ENCODE results near the gene GRB10. TPM values are rescaled to one million over a fixed set of nuclear protein-coding genes. Genes with fewer than 3 reads are reported as not detected.

GRB10 gene
- polyA plus RNA-seq, 2 of the 4 experiments (the other 2 are of a cell fraction): 23.2 to 37.0 TPM

- no peak for DNase-seq (ENCODE audit: low read depth in 1 of 2, low spot score in 1 of 2)
- CTCF ChIA-PET: no interaction called here
- Histone ChIP-seq H3K9me3 (no peaks in the 10 kb centered on the region), H3K4me1 (peaks cover 18% of the 10 kb centered on the region), H3K4me3 (no peak overlapping the region), H3K4me2 (no peak overlapping the region), H3K27ac (no peak overlapping the region)
- no peak for FAIRE-seq
- ATAC-seq: no peak
- POLR2A ChIA-PET: no interaction called here
- TF ChIP-seq FOSL2 (IDR thresholded peaks at IDR 0.05): no peak
- no peak for TF ChIP-seq FOSL2 (CRISPR knock-in tag; IDR thresholded peaks at IDR 0.05)
- no peak for TF ChIP-seq CEBPB (IDR thresholded peaks at IDR 0.05)
- TF ChIP-seq RAD21 (conservative IDR thresholded peaks at IDR 0.05 in 1 of 2, IDR thresholded peaks at IDR 0.05 in 1 of 2): no peak
- TF ChIP-seq, protein P1, sequence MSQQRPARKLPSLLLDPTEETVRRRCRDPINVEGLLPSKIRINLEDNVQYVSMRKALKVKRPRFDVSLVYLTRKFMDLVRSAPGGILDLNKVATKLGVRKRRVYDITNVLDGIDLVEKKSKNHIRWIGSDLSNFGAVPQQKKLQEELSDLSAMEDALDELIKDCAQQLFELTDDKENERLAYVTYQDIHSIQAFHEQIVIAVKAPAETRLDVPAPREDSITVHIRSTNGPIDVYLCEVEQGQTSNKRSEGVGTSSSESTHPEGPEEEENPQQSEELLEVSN (IDR thresholded peaks at IDR 0.05; ENCODE audit: borderline replicate concordance, low read depth): no peak
- WGBS (ENCODE audit: missing lambda C conversion rate): 48% methylated on average over 6 of the region's 6 CpGs
These were observed 214.9 kb downstream of the GRB10 start for GRCh38 chr7:50567715-50568261.

- H3K9me3 ChIP-seq: no peaks in the 10 kb centered on the region
- ChIA-PET CTCF (interaction anchor here (0.6 to 1.3 kb wide), 2 partner anchors 15 to 148 kb away, joined by 3 read pairs; no protein-coding TSS in a partner anchor), POLR2A (no interaction called here)
- FAIRE-seq (no peak), DNase-seq (ENCODE audit: low read depth in 1 of 2, low spot score in 1 of 2) (no peak), ATAC-seq (peak in 1 of 2 experiments; percentile 15; a peak in 2 of 6 replicates)
- WGBS (ENCODE audit: missing lambda C conversion rate): 91% methylated on average over 5 of the region's 5 CpGs
- H3K4me1 ChIP-seq: peaks cover 18% of the 10 kb centered on the region
- no peak overlapping the region for H3K4me3 ChIP-seq
- peak overlapping the region; percentile 64; the same call in 2 of the 3 replicates for H3K4me2 ChIP-seq
- H3K27ac ChIP-seq: peak overlapping the region; percentile 32 to 70; a peak in 4 of 6 replicates
- TF ChIP-seq RCOR1 (IDR thresholded peaks at IDR 0.05; ENCODE audit: low read depth, low read length) (no peak), KDM5A (IDR thresholded peaks at IDR 0.05) (no peak), REST (IDR thresholded peaks at IDR 0.05) (no peak), EHF (CRISPR knock-in tag; IDR thresholded peaks at IDR 0.05) (no peak), RARB (CRISPR knock-in tag; IDR thresholded peaks at IDR 0.05) (no peak), HOXA7 (CRISPR knock-in tag; IDR thresholded peaks at IDR 0.05) (no peak), PHF8 (IDR thresholded peaks at IDR 0.05; ENCODE audit: borderline replicate concordance, low read depth) (no peak), ELK1 (IDR thresholded peaks at IDR 0.05; ENCODE audit: low read depth, low read length) (no peak), EP300 (IDR thresholded peaks at IDR 0.05) (no peak), GATA3 (IDR thresholded peaks at IDR 0.05; ENCODE audit: borderline replicate concordance) (no peak), ATOH8 (CRISPR knock-in tag; IDR thresholded peaks at IDR 0.05; ENCODE audit: low read depth) (no peak), HMGXB4 (CRISPR knock-in tag; IDR thresholded peaks at IDR 0.05; ENCODE audit: borderline replicate concordance) (no peak), SMC3 (IDR thresholded peaks at IDR 0.05) (no peak), RNF2 (IDR thresholded peaks at IDR 0.05; ENCODE audit: borderline replicate concordance, low read depth) (no peak), ESRRA (IDR thresholded peaks at IDR 0.05; ENCODE audit: borderline replicate concordance, low read length) (no peak), HOXB5 (CRISPR knock-in tag; IDR thresholded peaks at IDR 0.05) (no peak), TFCP2L1 (CRISPR knock-in tag; IDR thresholded peaks at IDR 0.05) (no peak), JUN (IDR thresholded peaks at IDR 0.05) (no peak), HOXB13 (CRISPR knock-in tag; IDR thresholded peaks at IDR 0.05; ENCODE audit: low read depth) (no peak)
- TF ChIP-seq, protein P2, sequence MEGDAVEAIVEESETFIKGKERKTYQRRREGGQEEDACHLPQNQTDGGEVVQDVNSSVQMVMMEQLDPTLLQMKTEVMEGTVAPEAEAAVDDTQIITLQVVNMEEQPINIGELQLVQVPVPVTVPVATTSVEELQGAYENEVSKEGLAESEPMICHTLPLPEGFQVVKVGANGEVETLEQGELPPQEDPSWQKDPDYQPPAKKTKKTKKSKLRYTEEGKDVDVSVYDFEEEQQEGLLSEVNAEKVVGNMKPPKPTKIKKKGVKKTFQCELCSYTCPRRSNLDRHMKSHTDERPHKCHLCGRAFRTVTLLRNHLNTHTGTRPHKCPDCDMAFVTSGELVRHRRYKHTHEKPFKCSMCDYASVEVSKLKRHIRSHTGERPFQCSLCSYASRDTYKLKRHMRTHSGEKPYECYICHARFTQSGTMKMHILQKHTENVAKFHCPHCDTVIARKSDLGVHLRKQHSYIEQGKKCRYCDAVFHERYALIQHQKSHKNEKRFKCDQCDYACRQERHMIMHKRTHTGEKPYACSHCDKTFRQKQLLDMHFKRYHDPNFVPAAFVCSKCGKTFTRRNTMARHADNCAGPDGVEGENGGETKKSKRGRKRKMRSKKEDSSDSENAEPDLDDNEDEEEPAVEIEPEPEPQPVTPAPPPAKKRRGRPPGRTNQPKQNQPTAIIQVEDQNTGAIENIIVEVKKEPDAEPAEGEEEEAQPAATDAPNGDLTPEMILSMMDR (IDR thresholded peaks at IDR 0.05): no peak
These were observed 216.7 kb downstream of the GRB10 start for GRCh38 chr7:50565977-50566376.

Data from A549 (cell line).